ENCODE results near the gene MED16.

DNA sequence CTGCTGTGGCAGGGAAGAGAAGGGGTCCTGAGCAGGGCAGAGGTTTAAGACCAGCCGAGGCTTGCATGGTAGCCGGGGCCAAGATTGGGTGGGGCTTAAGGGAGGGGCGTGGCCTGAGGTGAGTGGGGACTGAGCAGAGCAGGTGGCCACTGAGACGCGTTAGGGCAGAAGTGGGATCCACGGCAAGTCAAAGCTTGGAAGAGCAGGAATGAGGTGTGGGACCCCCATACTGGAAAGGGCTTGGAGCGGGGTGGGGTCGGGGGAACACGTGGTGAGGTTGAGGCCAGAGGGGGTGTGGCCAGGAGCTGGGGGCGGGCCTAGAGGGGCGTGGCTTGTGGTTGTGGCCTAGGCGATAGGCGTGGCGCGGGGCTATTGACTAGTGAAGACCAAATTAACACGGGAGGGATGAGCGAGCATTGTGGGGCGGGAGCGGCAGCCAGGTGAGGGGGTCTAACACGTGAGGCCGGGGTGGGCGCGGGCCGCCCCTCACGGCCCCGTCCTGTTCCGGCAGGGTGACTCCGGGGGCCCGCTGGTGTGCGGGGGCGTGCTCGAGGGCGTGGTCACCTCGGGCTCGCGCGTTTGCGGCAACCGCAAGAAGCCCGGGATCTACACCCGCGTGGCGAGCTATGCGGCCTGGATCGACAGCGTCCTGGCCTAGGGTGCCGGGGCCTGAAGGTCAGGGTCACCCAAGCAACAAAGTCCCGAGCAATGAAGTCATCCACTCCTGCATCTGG lies 30.2 kb downstream of the MED16 start:
- TF ChIP-seq EZH2 (IDR thresholded peaks at IDR 0.05; ENCODE audit: insufficient read depth, poor library complexity, severe bottlenecking) = no peak
- TF ChIP-seq EZH2phosphoT487 (IDR thresholded peaks at IDR 0.05; ENCODE audit: insufficient read depth, low read depth) = no peak
